ENCODE results near the gene TMBIM4. TPM values are rescaled to one million over a fixed set of nuclear protein-coding genes. Genes with fewer than 3 reads are reported as not detected.
"Not testable (repeated sequence)": the region's sequence is repeated elsewhere in the genome, so short reads cannot be mapped to it uniquely, and the experiment has no call there.

The TMBIM4 gene
- total RNA-seq, 1 experiment from 2014 or later, result 151 TPM

GRCh38 chr12:66189486-66189843 is 19.7 kb upstream of the TMBIM4 start:
- Histone ChIP-seq H3K4me3 (ENCODE audit: low read length) (no peak overlapping the region), H3K9ac (ENCODE audit: low read length) (no peak overlapping the region), H3K27me3 (ENCODE audit: low read length) (no peaks in the 10 kb centered on the region), H3K9me2 (replicated peaks; ENCODE audit: insufficient read depth, low read length) (no peaks in the 10 kb centered on the region), H3K4me1 (ENCODE audit: low read length) (no peaks in the 10 kb centered on the region), H3K36me3 (ENCODE audit: insufficient read depth, low read length) (no peaks in the 10 kb centered on the region), H3K9me3 (ENCODE audit: low read length) (no peaks in the 10 kb centered on the region), H3K27ac (ENCODE audit: low read length) (no peak overlapping the region), H3K79me2 (ENCODE audit: low read length) (no peaks in the 10 kb centered on the region), H3K4me2 (ENCODE audit: low read depth, low read length, poor library complexity, severe bottlenecking) (no peak overlapping the region), H2AFZ (ENCODE audit: low read length) (no peak overlapping the region), H4K20me1 (ENCODE audit: insufficient read depth, low read depth, low read length) (no peaks in the 10 kb centered on the region)
- no peak for DNase-seq

DNA sequence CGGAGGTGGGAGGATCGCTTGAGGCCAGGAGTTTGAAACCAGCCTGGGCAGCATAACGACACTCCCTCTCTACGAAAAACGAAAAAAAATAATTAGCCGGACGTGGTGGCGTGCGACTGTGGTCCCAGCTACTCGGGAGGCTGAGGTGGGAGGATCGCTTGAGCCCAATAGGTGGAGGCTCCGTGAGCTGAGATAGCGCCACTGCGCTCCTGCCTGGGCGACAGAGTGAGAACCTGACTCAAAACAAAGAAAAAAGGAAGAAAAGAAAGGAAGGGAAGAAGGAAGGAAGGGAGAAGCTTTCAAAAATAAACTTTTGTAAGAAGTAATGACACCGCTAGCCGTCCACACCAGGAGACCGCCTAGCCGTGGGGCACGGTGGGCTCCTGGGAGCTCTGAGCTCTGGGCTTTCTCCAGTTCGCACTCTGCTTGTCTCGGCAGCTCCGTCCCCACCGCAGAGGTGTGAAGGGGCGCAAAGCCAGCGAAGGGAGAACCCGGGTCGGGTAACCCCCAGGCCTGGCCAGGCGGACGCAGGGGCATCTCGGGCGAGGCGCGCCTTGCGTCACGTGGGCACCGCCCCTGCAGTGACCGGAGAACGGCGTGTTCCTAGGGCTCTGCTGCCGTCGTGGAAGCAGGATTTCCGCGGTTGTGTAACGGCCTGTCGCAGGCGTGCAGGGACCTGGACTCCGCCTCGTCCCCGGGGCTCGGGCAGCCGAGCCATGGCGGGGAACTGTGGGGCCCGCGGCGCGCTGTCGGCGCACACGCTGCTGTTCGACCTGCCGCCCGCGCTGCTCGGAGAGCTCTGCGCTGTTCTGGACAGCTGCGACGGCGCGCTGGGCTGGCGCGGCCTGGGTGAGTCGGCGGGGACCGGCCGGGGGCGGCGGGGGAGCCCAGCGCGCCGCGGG is 19.0 kb upstream of the TMBIM4 start, which contains the start of gene IRAK3:
IRAK3 (plus strand) TSS at position 631 of the 902 bp plus-strand sequence; CDS start at position 717, 86 bp downstream.
- no peak within 1 kb of the TSS for H2AFZ ChIP-seq (ENCODE audit: low read length)
- H3K9me2 ChIP-seq (replicated peaks; ENCODE audit: insufficient read depth, low read length), result no peaks in the 10 kb centered on the region
- no peaks in the 10 kb centered on the region for H3K79me2 ChIP-seq (ENCODE audit: low read length)
- no peaks in the 10 kb centered on the region for H3K36me3 ChIP-seq (ENCODE audit: insufficient read depth, low read length)
- H3K9ac ChIP-seq (ENCODE audit: low read length), result no peak within 1 kb of the TSS
- no peaks in the 10 kb centered on the region for H3K9me3 ChIP-seq (ENCODE audit: low read length)
- no peak for DNase-seq
- no peaks in the 10 kb centered on the region for H3K4me1 ChIP-seq (ENCODE audit: low read length)
- H3K27ac ChIP-seq (ENCODE audit: low read length), result no peak within 1 kb of the TSS
- H3K4me3 ChIP-seq (ENCODE audit: low read length), result no peak within 1 kb of the TSS
- no peak within 1 kb of the TSS for H3K4me2 ChIP-seq (ENCODE audit: low read depth, low read length, poor library complexity, severe bottlenecking)
- H4K20me1 ChIP-seq (ENCODE audit: insufficient read depth, low read depth, low read length), result no peaks in the 10 kb centered on the region
- H3K27me3 ChIP-seq (ENCODE audit: low read length), result no peaks in the 10 kb centered on the region

GRCh38 chr12:66187821-66188220 is 18.0 kb upstream of the TMBIM4 start:
- Histone ChIP-seq H4K20me1 (ENCODE audit: insufficient read depth, low read depth, low read length) (no peaks in the 10 kb centered on the region), H3K36me3 (ENCODE audit: insufficient read depth, low read length) (no peaks in the 10 kb centered on the region), H3K9me3 (ENCODE audit: low read length) (no peaks in the 10 kb centered on the region), H3K4me1 (ENCODE audit: low read length) (no peaks in the 10 kb centered on the region), H2AFZ (ENCODE audit: low read length) (no peak overlapping the region), H3K9ac (ENCODE audit: low read length) (no peak overlapping the region), H3K4me2 (ENCODE audit: low read depth, low read length, poor library complexity, severe bottlenecking) (no peak overlapping the region), H3K27ac (ENCODE audit: low read length) (no peak overlapping the region), H3K9me2 (replicated peaks; ENCODE audit: insufficient read depth, low read length) (no peaks in the 10 kb centered on the region), H3K79me2 (ENCODE audit: low read length) (no peaks in the 10 kb centered on the region), H3K27me3 (ENCODE audit: low read length) (no peaks in the 10 kb centered on the region), H3K4me3 (ENCODE audit: low read length) (no peak overlapping the region)
- no peak for DNase-seq

DNA sequence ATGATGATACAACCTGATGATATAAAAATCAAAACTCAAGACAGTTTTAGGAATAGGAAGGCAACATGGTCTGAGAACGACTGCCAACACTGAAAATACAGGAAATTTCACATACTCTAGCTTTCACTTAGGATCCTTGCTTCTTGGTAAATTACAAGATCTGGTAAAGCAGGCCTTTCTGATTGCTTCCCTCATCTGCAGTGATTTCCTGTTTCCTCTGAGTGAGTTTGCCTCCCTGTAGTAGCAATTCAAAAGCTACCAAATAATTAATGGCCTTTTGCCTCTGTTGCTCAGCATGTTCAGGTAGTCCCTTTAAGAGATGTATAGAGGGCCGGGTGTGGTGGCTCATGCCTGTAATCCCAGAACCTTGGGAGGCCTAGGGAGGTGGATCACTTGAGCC is 17.2 kb upstream of the TMBIM4 start:
- Histone ChIP-seq H3K79me2 (ENCODE audit: low read length) (no peaks in the 10 kb centered on the region), H3K27ac (ENCODE audit: low read length) (no peak overlapping the region), H3K36me3 (ENCODE audit: insufficient read depth, low read length) (no peaks in the 10 kb centered on the region), H3K4me1 (ENCODE audit: low read length) (no peaks in the 10 kb centered on the region), H3K9ac (ENCODE audit: low read length) (no peak overlapping the region), H3K4me3 (ENCODE audit: low read length) (no peak overlapping the region), H3K9me2 (replicated peaks; ENCODE audit: insufficient read depth, low read length) (no peaks in the 10 kb centered on the region), H3K4me2 (ENCODE audit: low read depth, low read length, poor library complexity, severe bottlenecking) (no peak overlapping the region), H3K9me3 (ENCODE audit: low read length) (no peaks in the 10 kb centered on the region), H4K20me1 (ENCODE audit: insufficient read depth, low read depth, low read length) (no peaks in the 10 kb centered on the region), H2AFZ (ENCODE audit: low read length) (no peak overlapping the region), H3K27me3 (ENCODE audit: low read length) (no peaks in the 10 kb centered on the region)
- DNase-seq, result no peak

DNA sequence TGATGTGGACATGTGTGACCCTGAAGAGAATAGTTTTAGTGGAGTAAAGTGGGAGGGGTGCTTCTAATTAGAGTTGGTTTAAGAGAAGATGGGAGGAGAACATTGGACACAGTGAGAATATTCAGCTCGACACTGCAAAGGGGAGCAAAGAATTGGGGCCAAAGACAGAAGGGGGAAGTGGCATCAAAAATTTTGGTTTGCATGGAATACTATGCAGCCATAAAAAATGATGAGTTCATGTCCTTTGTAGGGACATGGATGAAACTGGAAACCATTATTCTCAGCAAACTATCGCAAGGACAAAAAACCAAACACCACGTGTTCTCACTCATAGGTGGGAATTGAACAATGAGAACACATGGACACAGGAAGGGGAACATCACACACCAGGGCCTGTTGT is 15.0 kb upstream of the TMBIM4 start:
- H3K9me2 ChIP-seq (replicated peaks; ENCODE audit: insufficient read depth, low read length); DNase-seq; H3K36me3 ChIP-seq (ENCODE audit: insufficient read depth, low read length); H4K20me1 ChIP-seq (ENCODE audit: insufficient read depth, low read depth, low read length); H3K27ac ChIP-seq (ENCODE audit: low read length); H3K4me1 ChIP-seq (ENCODE audit: low read length); H3K79me2 ChIP-seq (ENCODE audit: low read length); H3K9ac ChIP-seq (ENCODE audit: low read length); H3K4me3 ChIP-seq (ENCODE audit: low read length); H3K27me3 ChIP-seq (ENCODE audit: low read length); H3K9me3 ChIP-seq (ENCODE audit: low read length); H2AFZ ChIP-seq (ENCODE audit: low read length); H3K4me2 ChIP-seq (ENCODE audit: low read depth, low read length, poor library complexity, severe bottlenecking): not testable (repeated sequence)

GRCh38 chr12:66182956-66183355 is 13.2 kb upstream of the TMBIM4 start:
- Histone ChIP-seq H3K36me3 (ENCODE audit: insufficient read depth, low read length) (no peaks in the 10 kb centered on the region), H3K9me2 (replicated peaks; ENCODE audit: insufficient read depth, low read length) (no peaks in the 10 kb centered on the region), H3K79me2 (ENCODE audit: low read length) (no peaks in the 10 kb centered on the region), H3K27ac (ENCODE audit: low read length) (no peak overlapping the region), H3K27me3 (ENCODE audit: low read length) (no peaks in the 10 kb centered on the region), H3K4me1 (ENCODE audit: low read length) (no peaks in the 10 kb centered on the region), H3K4me3 (ENCODE audit: low read length) (no peak overlapping the region), H2AFZ (ENCODE audit: low read length) (no peak overlapping the region), H3K9ac (ENCODE audit: low read length) (no peak overlapping the region), H3K9me3 (ENCODE audit: low read length) (no peaks in the 10 kb centered on the region), H4K20me1 (ENCODE audit: insufficient read depth, low read depth, low read length) (no peaks in the 10 kb centered on the region), H3K4me2 (ENCODE audit: low read depth, low read length, poor library complexity, severe bottlenecking) (no peak overlapping the region)
- no peak for DNase-seq

DNA sequence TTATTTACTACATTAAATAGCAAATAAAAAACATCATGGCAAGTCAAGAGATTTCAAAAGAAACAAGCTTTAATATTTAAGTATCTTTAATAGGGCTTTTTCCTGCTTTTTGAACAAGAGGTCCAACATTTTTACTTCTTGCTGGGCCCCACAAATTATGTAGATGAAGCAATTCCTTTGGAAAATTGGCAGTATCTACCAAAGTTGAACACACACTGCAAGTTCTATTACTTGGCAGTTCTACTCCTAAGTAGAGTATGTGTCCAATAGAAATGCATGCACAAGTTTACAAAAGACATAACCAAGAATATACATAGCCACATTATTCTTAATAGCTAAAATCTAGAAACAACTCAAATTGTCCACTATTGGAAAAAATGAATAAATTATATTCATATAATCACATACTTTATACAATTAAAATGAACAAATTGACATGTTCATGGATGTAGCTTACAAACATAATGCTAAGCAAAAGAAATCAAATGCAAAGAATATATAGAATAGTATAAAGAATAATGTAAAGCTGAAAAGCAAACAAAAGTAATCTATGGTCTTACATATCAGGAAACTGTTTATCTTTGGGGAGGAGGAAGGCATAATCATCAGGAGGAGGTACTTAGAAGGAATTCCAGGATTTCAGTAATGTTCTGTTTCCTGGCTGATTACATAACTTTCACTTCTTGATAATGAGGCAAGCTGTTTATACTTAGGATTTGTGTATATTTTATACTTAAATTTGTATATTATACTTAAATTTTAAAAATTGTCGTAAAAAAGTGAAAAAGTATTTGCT is 6.5 kb upstream of the TMBIM4 start:
- no peak overlapping the region for H2AFZ ChIP-seq (ENCODE audit: low read length)
- no peaks in the 10 kb centered on the region for H4K20me1 ChIP-seq (ENCODE audit: insufficient read depth, low read depth, low read length)
- no peaks in the 10 kb centered on the region for H3K27me3 ChIP-seq (ENCODE audit: low read length)
- no peak overlapping the region for H3K4me2 ChIP-seq (ENCODE audit: low read depth, low read length, poor library complexity, severe bottlenecking)
- no peak overlapping the region for H3K27ac ChIP-seq (ENCODE audit: low read length)
- no peaks in the 10 kb centered on the region for H3K4me1 ChIP-seq (ENCODE audit: low read length)
- H3K36me3 ChIP-seq (ENCODE audit: insufficient read depth, low read length), result no peaks in the 10 kb centered on the region
- H3K9me2 ChIP-seq (replicated peaks; ENCODE audit: insufficient read depth, low read length), result no peaks in the 10 kb centered on the region
- H3K79me2 ChIP-seq (ENCODE audit: low read length), result no peaks in the 10 kb centered on the region
- no peaks in the 10 kb centered on the region for H3K9me3 ChIP-seq (ENCODE audit: low read length)
- DNase-seq, result peak; percentile 39
- H3K9ac ChIP-seq (ENCODE audit: low read length), result no peak overlapping the region
- H3K4me3 ChIP-seq (ENCODE audit: low read length), result no peak overlapping the region

Measured in Karpas-422 (cell line).